B cell (primary cell): ENCODE data around the gene AGPAT3. TPM values are rescaled to one million over a fixed set of nuclear protein-coding genes. Genes with fewer than 3 reads are reported as not detected.

Source experiments
- ATAC-seq: fragments of 200-7000 bp; cut with Tn5 transposase; one replicate; pipeline ENCODE4 v1.10.0; 2021; ENCODE audit warnings: low read depth, mild to moderate bottlenecking, moderate number of reproducible peaks, moderate library complexity
- CTCF ChIA-PET: fragments of 350-600 bp; sonication (Branson Sonifier 250); formaldehyde crosslinking; loops from one replicate; lab custom pipeline; 2021; ENCODE audit warnings: antibody characterized with exemption, inconsistent platforms; lab: Charles Lee
- POLR2A ChIA-PET: fragments of 350-600 bp; sonication (Branson Sonifier 250); formaldehyde crosslinking; loops from one replicate; lab custom pipeline; 2021; ENCODE audit warnings: antibody characterized with exemption; lab: Charles Lee
- DNase-seq: peaks from one replicate; pipeline ENCODE4 v3.0.0; 2013
- H2AFZ ChIP-seq: 2 replicates; pipeline ENCODE4 v1.6.1; 2012; ENCODE audit warnings: mild to moderate bottlenecking, low read depth, low read length; ENCODE audit not compliant: insufficient read depth, poor library complexity, severe bottlenecking
- H3K27ac ChIP-seq, 2 donors: 1 replicate in 1 of 2; 2 replicates in 1 of 2; pipeline ENCODE4 v1.5.1; 2012 to 2013; ENCODE audit warnings: low read length in 2 of 2, mild to moderate bottlenecking in 2 of 2, moderate library complexity in 1 of 2
- H3K27me3 ChIP-seq, 4 experiments: fragments of 200-600 bp in 1 of 4; sonication (generic) in 1 of 4; replicated peaks in 1 of 4; 1 replicate in 2 of 4; 2 replicates in 2 of 4; pipeline versions ENCODE4 v1.6.1 to v1.7.0; 2013 to 2016; ENCODE audit warnings: low read length in 3 of 4, mild to moderate bottlenecking in 2 of 4, mixed read lengths in 1 of 4, moderate library complexity in 1 of 4; ENCODE audit not compliant: insufficient read depth in 4 of 4, control insufficient read depth in 3 of 4; ENCODE audit errors: control extremely low read depth in 1 of 4
- H3K36me3 ChIP-seq, 2 experiments: replicated peaks in 1 of 2; 1 replicate in 1 of 2; 2 replicates in 1 of 2; pipeline versions ENCODE4 v1.6.1 to v1.7.1; 2013; ENCODE audit warnings: low read length in 1 of 2; ENCODE audit not compliant: insufficient read depth in 2 of 2, control insufficient read depth in 1 of 2; ENCODE audit errors: control extremely low read depth in 1 of 2, extremely low read depth in 1 of 2
- H3K4me1 ChIP-seq, 2 donors: fragments of 200-600 bp in 1 of 2; sonication (generic) in 1 of 2; 1 replicate in 1 of 2; 2 replicates in 1 of 2; pipeline versions ENCODE4 v1.5.1 to v1.6.1; 2013 to 2017; ENCODE audit warnings: low read length in 2 of 2; ENCODE audit not compliant: control insufficient read depth in 2 of 2, insufficient read depth in 2 of 2
- H3K4me2 ChIP-seq: replicated peaks from 2 replicates; pipeline ENCODE3; 2012; ENCODE audit warnings: mild to moderate bottlenecking, low read depth, low read length; ENCODE audit not compliant: poor library complexity, severe bottlenecking
- H3K4me3 ChIP-seq, 5 experiments: fragments of 200-600 bp in 1 of 5; sonication (generic) in 1 of 5; 1 replicate in 3 of 5; 2 replicates in 2 of 5; pipeline versions ENCODE4 v1.5.1 to v1.7.0; 2011 to 2016; ENCODE audit warnings: low read length in 4 of 5, mild to moderate bottlenecking in 4 of 5, low read depth in 2 of 5, control low read depth in 1 of 5, moderate library complexity in 1 of 5; ENCODE audit not compliant: insufficient read depth in 1 of 5; ENCODE audit errors: control extremely low read depth in 1 of 5, extremely low read depth in 1 of 5
- H3K79me2 ChIP-seq: fragments of 200-600 bp; sonication (generic); one replicate; pipeline ENCODE4 v1.6.0; 2016; ENCODE audit warnings: low read length; ENCODE audit not compliant: control insufficient read depth, insufficient read depth
- H3K9ac ChIP-seq: fragments of 200-600 bp; sonication (generic); 2 replicates; pipeline ENCODE4 v1.6.1; 2017; ENCODE audit warnings: mild to moderate bottlenecking, low read length, moderate library complexity
- H3K9me3 ChIP-seq, 3 donors: one replicate each; pipeline versions ENCODE4 v1.6.1 to v1.7.1; 2013; ENCODE audit warnings: low read length in 2 of 3; ENCODE audit not compliant: control insufficient read depth in 2 of 3, insufficient read depth in 1 of 3; ENCODE audit errors: control extremely low read depth in 1 of 3
- H4K20me1 ChIP-seq: 2 replicates; pipeline ENCODE4 v1.6.0; 2012; ENCODE audit warnings: mild to moderate bottlenecking, low read length; ENCODE audit not compliant: insufficient read depth, control insufficient read depth, poor library complexity, severe bottlenecking
- H3K27ac Mint-ChIP-seq: one replicate; pipeline ENCODE4 v1.8.0; 2021; ENCODE audit warnings: mixed read lengths
- H3K27me3 Mint-ChIP-seq: one replicate; pipeline ENCODE4 v1.8.0; 2021; ENCODE audit warnings: mixed read lengths
- H3K4me1 Mint-ChIP-seq: one replicate; pipeline ENCODE4 v1.8.0; 2021; ENCODE audit warnings: mixed read lengths
- H3K4me3 Mint-ChIP-seq: one replicate; pipeline ENCODE4 v1.8.0; 2021; ENCODE audit warnings: mixed read lengths
- H3K9me3 Mint-ChIP-seq: one replicate; pipeline ENCODE4 v1.8.0; 2022; ENCODE audit warnings: mixed read lengths; ENCODE audit not compliant: insufficient read depth
- CTCF ChIP-seq: fragments of 200-600 bp; IDR thresholded peaks from one replicate; pipeline ENCODE4 v1.8.0; 2022; ENCODE audit warnings: antibody characterized with exemption, mild to moderate bottlenecking
- EZH2 ChIP-seq: IDR thresholded peaks from 2 replicates; pipeline ENCODE4 v1.6.1; 2012; ENCODE audit warnings: borderline replicate concordance, low read depth, mild to moderate bottlenecking, moderate library complexity, low read length; ENCODE audit not compliant: insufficient read depth, poor library complexity, severe bottlenecking
- WGBS: methylation state at CpG from one replicate; pipeline ENCODE4 v1.1.5; 2013; ENCODE audit warnings: missing lambda C conversion rate; ENCODE audit not compliant: insufficient coverage; 5-methylcytosine and 5-hydroxymethylcytosine counted together
- intact Hi-C: fragments of 100-400 bp; cut with micrococcal nuclease; formaldehyde crosslinking; loops from one replicate; pipeline ENCODE4 v1.10.0; 2022
- polyA plus RNA-seq: library from polyadenylated mRNA; depleted of rRNA; stranded (reverse); fragments of >200 nt; gene quantifications from 2 replicates; pipeline ENCODE4 v1.2.3, GENCODE V29; 2012
- total RNA-seq, 2 donors: library from RNA; stranded (reverse); fragments of 120-200 nt in 1 of 2; gene quantifications; 1 replicate in 1 of 2; 2 replicates in 1 of 2; pipeline versions ENCODE4 v1.2.3 to v1.2.4, GENCODE V29; 2013 to 2022

The AGPAT3 gene
- total and polyA plus RNA-seq, 2 donors (not counting 1 experiment from before 2014, with no cell fraction given), result 14.3 to 49.3 TPM

GRCh38 chr21:43949499-43950208, 84.6 kb downstream of the AGPAT3 start:
- Histone ChIP-seq H3K9ac (no peak overlapping the region), H4K20me1 (peaks cover 44% of the 10 kb centered on the region), H3K9me3 (peaks cover 0 to 22% (median 3%) of the 10 kb centered on the region in 3 donors), H3K27ac (no peak overlapping the region), H3K4me2 (peak overlapping the region; percentile 20), H3K36me3 (no peaks in the 10 kb centered on the region), H3K4me3 (no peak overlapping the region), H3K79me2 (peaks cover 45% of the 10 kb centered on the region), H3K4me1 (peaks cover 6 to 8% of the 10 kb centered on the region in 2 donors), H3K27me3 (no peaks in the 10 kb centered on the region), H2AFZ (no peak overlapping the region)
- H3K4me1 Mint-ChIP-seq, result peaks cover 13% of the 10 kb centered on the region
- DNase-seq, result no peak
- no peak overlapping the region for H3K27ac Mint-ChIP-seq
- ChIA-PET POLR2A (no interaction called here), CTCF (interaction anchor here (0.6 to 2.0 kb wide), 3 partner anchors 9 to 899 kb away, joined by 3 to 7 read pairs (median 5); no protein-coding TSS in a partner anchor)
- TF ChIP-seq EZH2 (no peak), CTCF (no peak)
- H3K4me3 Mint-ChIP-seq, result no peak overlapping the region
- no peak for ATAC-seq
- H3K27me3 Mint-ChIP-seq, result no peaks in the 10 kb centered on the region
- intact Hi-C loops, result no loop called here
- WGBS, result 57% methylated on average over 5 of the region's 7 CpGs
- no peaks in the 10 kb centered on the region for H3K9me3 Mint-ChIP-seq

GRCh38 chr21:43950481-43950880, 85.5 kb downstream of the AGPAT3 start:
- no peak overlapping the region for H2AFZ ChIP-seq
- H3K27me3 ChIP-seq, result no peaks in the 10 kb centered on the region
- H3K36me3 ChIP-seq, result peaks cover 0 to 2% of the 10 kb centered on the region in 2 experiments
- TF ChIP-seq EZH2 (no peak), CTCF (no peak)
- H3K79me2 ChIP-seq, result peaks cover 44% of the 10 kb centered on the region
- Mint-ChIP-seq H3K4me1 (peaks cover 13% of the 10 kb centered on the region), H3K9me3 (no peaks in the 10 kb centered on the region), H3K4me3 (no peak overlapping the region), H3K27ac (no peak overlapping the region), H3K27me3 (no peaks in the 10 kb centered on the region)
- ChIA-PET POLR2A (no interaction called here), CTCF (interaction anchor here (2.0 kb wide), 1 partner anchor 25 kb away, joined by 5 read pairs; no protein-coding TSS in a partner anchor)
- peaks cover 6 to 8% of the 10 kb centered on the region in 2 donors for H3K4me1 ChIP-seq
- WGBS, result 98% methylated on average over 18 of the region's 19 CpGs
- no peak for ATAC-seq
- DNase-seq, result no peak
- peaks cover 44% of the 10 kb centered on the region for H4K20me1 ChIP-seq
- no peak overlapping the region for H3K9ac ChIP-seq
- no peak overlapping the region for H3K27ac ChIP-seq
- intact Hi-C loops, result no loop called here
- peaks cover 0 to 22% (median 3%) of the 10 kb centered on the region in 3 donors for H3K9me3 ChIP-seq
- H3K4me3 ChIP-seq, result no peak overlapping the region
- no peak overlapping the region for H3K4me2 ChIP-seq
